DND-41 (cell line): ENCODE measurements around the gene ADTRP.

Experiments
- EZH2 ChIP-seq: IDR thresholded peaks from 3 replicates; pipeline ENCODE4 v1.6.1; 2012; ENCODE audit warnings: borderline replicate concordance, low read depth, mild to moderate bottlenecking, moderate library complexity, low read length, inconsistent platforms; ENCODE audit not compliant: severe bottlenecking
- TF ChIP-seq, protein P1 (sequence below): IDR thresholded peaks from 2 replicates; pipeline ENCODE4 v1.5.1; 2012; ENCODE audit warnings: borderline replicate concordance, low read length, moderate library complexity, mild to moderate bottlenecking; ENCODE audit not compliant: poor library complexity, severe bottlenecking; ENCODE audit errors: extremely low read depth

DNA sequence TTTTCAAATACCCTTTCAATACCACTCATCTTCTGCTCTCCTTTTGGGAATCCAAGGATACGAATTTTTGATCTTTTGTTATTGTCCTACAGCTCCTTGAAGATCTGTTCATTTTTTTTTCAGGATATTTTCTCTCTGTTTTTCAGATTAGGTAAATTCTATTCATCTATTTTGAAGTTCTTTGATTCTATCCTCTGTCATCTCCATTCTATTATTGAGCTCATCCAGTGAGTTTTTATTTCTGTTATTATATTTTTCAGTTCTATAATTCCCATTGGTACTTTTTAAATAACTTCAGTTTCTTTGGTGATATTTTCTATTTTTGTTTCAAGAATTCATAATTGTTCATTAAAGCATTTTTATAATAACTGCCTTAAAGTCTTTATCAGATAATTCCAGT, 14.7 kb upstream of the ADTRP start:
- TF ChIP-seq, protein P1, sequence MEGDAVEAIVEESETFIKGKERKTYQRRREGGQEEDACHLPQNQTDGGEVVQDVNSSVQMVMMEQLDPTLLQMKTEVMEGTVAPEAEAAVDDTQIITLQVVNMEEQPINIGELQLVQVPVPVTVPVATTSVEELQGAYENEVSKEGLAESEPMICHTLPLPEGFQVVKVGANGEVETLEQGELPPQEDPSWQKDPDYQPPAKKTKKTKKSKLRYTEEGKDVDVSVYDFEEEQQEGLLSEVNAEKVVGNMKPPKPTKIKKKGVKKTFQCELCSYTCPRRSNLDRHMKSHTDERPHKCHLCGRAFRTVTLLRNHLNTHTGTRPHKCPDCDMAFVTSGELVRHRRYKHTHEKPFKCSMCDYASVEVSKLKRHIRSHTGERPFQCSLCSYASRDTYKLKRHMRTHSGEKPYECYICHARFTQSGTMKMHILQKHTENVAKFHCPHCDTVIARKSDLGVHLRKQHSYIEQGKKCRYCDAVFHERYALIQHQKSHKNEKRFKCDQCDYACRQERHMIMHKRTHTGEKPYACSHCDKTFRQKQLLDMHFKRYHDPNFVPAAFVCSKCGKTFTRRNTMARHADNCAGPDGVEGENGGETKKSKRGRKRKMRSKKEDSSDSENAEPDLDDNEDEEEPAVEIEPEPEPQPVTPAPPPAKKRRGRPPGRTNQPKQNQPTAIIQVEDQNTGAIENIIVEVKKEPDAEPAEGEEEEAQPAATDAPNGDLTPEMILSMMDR: no peak
- no peak for TF ChIP-seq EZH2
